AG10803 (cell line): ENCODE data around the gene ZFHX3.

ENCODE experiments used
- DNase-seq: peaks from one replicate; pipeline ENCODE4 v3.0.0; 2010; ENCODE audit warnings: low read depth
- H3K4me3 ChIP-seq: 2 replicates; pipeline ENCODE4 v1.5.1; 2011; ENCODE audit warnings: mild to moderate bottlenecking, low read length, control low read depth
- TF ChIP-seq, protein P1 (sequence below): conservative IDR thresholded peaks from 2 replicates; pipeline ENCODE4 v1.5.1; 2011; ENCODE audit warnings: mild to moderate bottlenecking, low read length, control low read depth, inconsistent platforms

ZFHX3 gene

DNA sequence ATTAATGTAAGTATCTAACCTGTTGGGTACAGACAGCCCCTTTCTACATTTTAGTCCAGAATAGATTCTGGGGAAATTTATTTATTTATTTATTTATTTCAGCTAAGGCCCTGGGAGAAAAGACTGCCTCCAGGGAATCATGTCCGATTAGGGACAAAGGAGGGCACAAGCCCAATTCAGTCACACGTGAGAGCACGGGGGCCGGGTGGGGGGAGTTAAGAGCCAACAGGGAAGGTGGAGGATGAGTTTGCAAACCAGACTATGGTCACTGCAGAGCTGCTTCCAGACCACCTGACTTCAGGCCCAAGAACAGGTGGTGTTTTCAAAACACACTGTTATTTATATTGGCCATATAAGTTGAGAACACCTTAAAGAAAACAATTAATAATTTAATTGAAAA lies 1.6 kb upstream of the ZFHX3 start:
- DNase-seq, result no peak
- no peak overlapping the region for H3K4me3 ChIP-seq
- TF ChIP-seq, protein P1, sequence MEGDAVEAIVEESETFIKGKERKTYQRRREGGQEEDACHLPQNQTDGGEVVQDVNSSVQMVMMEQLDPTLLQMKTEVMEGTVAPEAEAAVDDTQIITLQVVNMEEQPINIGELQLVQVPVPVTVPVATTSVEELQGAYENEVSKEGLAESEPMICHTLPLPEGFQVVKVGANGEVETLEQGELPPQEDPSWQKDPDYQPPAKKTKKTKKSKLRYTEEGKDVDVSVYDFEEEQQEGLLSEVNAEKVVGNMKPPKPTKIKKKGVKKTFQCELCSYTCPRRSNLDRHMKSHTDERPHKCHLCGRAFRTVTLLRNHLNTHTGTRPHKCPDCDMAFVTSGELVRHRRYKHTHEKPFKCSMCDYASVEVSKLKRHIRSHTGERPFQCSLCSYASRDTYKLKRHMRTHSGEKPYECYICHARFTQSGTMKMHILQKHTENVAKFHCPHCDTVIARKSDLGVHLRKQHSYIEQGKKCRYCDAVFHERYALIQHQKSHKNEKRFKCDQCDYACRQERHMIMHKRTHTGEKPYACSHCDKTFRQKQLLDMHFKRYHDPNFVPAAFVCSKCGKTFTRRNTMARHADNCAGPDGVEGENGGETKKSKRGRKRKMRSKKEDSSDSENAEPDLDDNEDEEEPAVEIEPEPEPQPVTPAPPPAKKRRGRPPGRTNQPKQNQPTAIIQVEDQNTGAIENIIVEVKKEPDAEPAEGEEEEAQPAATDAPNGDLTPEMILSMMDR, result no peak

DNA sequence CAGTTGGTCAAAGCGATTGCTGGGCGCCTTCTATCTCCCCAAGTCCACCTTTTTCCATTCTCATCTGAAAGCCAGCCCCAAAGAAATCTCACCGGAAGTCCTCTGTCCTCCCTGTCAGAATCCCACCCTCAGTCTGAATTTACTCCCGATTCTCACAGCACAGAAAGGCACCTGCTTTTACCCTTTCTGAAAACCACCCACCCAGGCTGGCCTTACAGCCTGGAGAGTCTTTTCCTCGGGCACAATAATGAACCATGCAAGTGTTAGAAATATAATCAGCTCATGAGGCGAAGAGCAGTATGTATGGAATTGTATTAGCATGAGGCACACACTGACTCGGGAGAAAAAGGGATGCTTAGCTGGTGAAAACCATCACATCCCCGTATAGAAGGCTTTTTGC lies 1.2 kb upstream of the ZFHX3 start:
- DNase-seq, result no peak
- TF ChIP-seq, protein P1, result no peak
- peak overlapping the region; percentile 89; the same call in 1 of the 2 replicates for H3K4me3 ChIP-seq

DNA sequence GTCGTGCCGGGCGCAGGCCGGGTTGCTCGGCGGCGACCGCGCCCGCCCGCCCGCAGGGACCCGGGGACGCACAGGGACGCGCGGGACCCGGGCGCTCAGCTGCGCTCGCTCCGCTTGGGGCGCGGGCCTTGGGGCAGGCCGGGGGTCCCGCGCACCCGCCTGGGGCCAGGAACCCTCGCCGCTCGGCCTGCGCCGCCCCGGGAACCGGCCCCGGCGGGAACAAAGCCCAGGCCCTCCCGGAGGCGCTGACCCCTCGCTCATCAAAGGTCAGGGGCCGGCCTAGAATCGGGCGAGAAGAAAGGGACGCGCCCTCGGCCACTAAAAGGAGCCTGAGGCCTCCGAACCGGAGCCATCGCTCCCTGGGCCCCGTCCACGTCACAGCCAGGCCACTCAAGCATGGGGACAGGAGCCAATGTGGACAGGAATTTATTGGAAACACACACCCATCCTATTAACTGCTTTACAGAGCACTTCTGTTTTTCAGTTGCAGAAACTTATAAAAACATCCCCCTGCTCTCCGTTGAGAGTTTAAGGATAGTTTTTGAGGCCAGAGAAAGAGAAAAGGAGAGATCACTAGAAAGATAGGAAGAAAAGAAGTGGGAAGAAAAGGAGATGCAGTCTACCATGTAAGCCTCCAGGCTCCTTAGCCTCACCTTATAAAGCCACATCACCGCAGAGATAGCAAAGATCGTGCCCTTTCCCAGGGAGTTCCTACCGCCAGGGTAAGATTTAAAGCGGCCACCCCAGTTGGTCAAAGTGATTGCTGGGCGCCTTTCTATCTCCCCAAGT lies 558 bp upstream of the ZFHX3 start:
- DNase-seq, result peak; percentile 60
- peak overlapping the region; percentile 89 for H3K4me3 ChIP-seq
- TF ChIP-seq, protein P1, result no peak

DNA sequence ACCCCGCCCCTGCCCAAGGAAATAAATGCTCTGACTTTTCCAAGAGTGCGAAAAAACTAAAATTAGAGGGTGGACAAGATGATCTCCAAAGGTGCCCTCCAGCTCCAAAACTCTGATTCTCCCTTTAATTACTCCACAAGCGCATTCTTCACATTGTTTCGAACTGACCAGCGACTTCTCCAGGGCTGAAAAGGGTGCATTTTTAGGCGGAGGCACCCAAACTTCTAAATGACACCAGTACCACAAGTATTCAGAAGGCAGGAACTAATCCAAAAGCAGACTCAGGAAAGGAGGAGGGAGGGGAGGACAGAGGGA lies 750 bp downstream of the ZFHX3 start:
- DNase-seq, result peak; percentile 97
- TF ChIP-seq, protein P1, result no peak
- peak overlapping the region; percentile 89 for H3K4me3 ChIP-seq

DNA sequence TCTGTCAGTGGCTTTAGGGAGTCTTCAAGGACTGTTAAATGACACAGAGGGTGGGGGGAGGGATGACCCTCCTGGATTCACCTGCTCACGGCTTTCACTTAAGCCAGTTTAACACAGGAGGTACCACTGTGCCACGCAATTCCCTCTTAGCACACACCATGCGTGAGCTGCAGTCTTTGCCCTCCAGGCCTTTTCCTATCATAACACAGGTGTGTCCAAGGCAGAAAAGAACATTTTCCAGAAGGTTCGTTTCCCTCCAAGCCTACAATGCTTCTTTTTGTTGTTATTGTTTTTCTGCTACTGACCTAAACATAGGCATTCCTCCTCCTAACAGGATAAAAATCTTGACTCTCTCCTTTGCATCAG lies 1.1 kb downstream of the ZFHX3 start:
- TF ChIP-seq, protein P1, result no peak
- no peak for DNase-seq
- H3K4me3 ChIP-seq, result peak overlapping the region; percentile 89

DNA sequence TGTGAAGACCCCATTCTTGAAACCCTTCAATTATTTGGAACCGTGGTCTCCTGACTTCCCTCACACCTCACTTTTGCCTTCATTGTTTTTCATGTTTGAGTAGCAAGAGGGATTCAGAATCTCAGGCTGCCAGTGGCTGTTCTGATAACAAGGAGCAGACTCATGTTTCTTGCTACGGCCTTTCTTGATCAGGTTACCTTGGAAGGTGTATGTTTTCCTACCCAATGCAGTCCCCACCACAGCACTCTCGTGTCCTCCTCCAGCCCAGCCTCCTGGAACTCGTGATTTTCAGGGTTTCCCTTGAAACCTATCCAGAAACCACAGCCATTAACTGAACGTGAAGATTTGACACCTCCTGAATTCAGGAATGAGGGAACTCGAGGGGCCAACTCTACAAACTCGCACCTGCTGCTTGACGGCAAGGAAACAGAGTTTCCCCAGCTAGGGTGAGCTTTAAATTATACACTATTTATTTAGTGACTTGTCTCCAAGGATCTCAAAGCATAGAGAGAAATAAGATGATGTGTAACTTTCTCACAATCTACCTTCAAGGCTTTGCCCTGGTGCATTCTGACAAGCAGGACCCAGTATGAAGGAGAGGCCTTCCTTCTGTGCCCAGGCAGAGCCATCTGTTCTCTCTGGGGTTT lies 1.6 kb downstream of the ZFHX3 start:
- DNase-seq, result no peak
- peak overlapping the region; percentile 89 for H3K4me3 ChIP-seq
- TF ChIP-seq, protein P1, result no peak
